ENCODE results near the gene DCN.

DNA sequence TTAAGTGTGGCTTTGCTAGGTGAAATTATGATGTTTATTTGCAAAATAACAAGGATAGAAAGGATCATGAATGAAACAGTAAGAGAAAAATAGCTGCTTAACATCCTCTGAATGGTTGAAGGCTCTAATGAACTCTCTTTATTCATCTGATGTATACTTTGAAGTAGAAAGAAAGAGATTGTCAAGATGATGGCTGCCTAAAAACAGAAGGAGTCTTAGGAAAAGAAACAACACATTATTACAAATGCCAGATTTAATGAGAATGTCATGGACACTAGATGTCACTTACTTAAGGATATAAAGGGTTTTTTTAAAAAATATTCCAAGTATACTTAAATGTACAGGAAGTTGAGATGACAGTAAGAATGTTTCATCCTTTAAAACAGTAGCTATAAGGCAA is 21.6 kb downstream of the DCN start:
- TF ChIP-seq, protein P1, sequence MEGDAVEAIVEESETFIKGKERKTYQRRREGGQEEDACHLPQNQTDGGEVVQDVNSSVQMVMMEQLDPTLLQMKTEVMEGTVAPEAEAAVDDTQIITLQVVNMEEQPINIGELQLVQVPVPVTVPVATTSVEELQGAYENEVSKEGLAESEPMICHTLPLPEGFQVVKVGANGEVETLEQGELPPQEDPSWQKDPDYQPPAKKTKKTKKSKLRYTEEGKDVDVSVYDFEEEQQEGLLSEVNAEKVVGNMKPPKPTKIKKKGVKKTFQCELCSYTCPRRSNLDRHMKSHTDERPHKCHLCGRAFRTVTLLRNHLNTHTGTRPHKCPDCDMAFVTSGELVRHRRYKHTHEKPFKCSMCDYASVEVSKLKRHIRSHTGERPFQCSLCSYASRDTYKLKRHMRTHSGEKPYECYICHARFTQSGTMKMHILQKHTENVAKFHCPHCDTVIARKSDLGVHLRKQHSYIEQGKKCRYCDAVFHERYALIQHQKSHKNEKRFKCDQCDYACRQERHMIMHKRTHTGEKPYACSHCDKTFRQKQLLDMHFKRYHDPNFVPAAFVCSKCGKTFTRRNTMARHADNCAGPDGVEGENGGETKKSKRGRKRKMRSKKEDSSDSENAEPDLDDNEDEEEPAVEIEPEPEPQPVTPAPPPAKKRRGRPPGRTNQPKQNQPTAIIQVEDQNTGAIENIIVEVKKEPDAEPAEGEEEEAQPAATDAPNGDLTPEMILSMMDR (IDR thresholded peaks at IDR 0.05): no peak
- no peak for TF ChIP-seq POLR2A (IDR thresholded peaks at IDR 0.05)

All from right lobe of liver (tissue), 4 donors.